Neuron (in vitro differentiated cells): ENCODE measurements around the gene FBLN1.

Experiments used
- H2AFZ ChIP-seq: one replicate; pipeline ENCODE4 v1.6.1; 2013; ENCODE audit warnings: low read depth, mild to moderate bottlenecking, inconsistent platforms, low read length, moderate library complexity
- H3K27me3 ChIP-seq: one replicate; pipeline ENCODE4 v1.6.1; 2013; ENCODE audit warnings: low read length; ENCODE audit not compliant: insufficient read depth
- H3K36me3 ChIP-seq: one replicate; pipeline ENCODE4 v1.6.1; 2013; ENCODE audit warnings: low read length; ENCODE audit not compliant: insufficient read depth
- H3K4me1 ChIP-seq: one replicate; pipeline ENCODE4 v1.6.1; 2013; ENCODE audit warnings: low read length; ENCODE audit not compliant: insufficient read depth
- H3K4me3 ChIP-seq: 2 replicates; pipeline ENCODE4 v1.5.1; 2013; ENCODE audit warnings: mild to moderate bottlenecking, low read length, moderate library complexity
- H3K9me3 ChIP-seq: one replicate; pipeline ENCODE4 v1.6.1; 2013; ENCODE audit warnings: low read length

The FBLN1 gene

GRCh38 chr22:45564349-45565030 is 61.8 kb downstream of the FBLN1 start:
- peaks cover 2% of the 10 kb centered on the region for H3K36me3 ChIP-seq

DNA sequence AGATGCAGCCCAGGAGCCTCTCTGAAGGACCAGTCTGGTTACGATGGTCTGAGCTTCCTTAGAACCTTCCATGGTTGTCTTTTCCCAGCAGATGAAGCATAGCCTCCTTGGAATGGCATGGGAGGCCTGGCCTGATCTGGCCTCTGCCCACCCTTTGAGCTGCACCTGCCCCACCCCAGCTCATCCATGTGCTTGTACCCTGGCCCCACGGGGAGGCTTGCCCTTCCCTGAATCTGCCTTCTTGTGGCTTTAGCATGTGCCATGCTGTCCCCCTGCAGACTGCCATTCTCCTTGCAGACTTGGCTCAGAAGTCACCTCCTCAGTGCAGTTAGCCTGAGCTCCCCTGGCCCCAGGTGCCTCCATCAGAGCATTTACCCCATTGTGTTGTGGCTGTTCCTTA is 62.5 kb downstream of the FBLN1 start:
- Histone ChIP-seq H3K9me3 (peaks cover 24% of the 10 kb centered on the region), H3K4me3 (no peak overlapping the region), H3K27me3 (no peaks in the 10 kb centered on the region), H3K36me3 (peaks cover 2% of the 10 kb centered on the region), H2AFZ (no peak overlapping the region), H3K4me1 (no peaks in the 10 kb centered on the region)

More at GRCh38 chr22:45564349-45565030, 61.8 kb downstream of the FBLN1 start:
- no peaks in the 10 kb centered on the region for H3K4me1 ChIP-seq
- H3K4me3 ChIP-seq: no peak overlapping the region
- H3K9me3 ChIP-seq: peaks cover 28% of the 10 kb centered on the region
- no peak overlapping the region for H2AFZ ChIP-seq
- H3K27me3 ChIP-seq: no peaks in the 10 kb centered on the region

DNA sequence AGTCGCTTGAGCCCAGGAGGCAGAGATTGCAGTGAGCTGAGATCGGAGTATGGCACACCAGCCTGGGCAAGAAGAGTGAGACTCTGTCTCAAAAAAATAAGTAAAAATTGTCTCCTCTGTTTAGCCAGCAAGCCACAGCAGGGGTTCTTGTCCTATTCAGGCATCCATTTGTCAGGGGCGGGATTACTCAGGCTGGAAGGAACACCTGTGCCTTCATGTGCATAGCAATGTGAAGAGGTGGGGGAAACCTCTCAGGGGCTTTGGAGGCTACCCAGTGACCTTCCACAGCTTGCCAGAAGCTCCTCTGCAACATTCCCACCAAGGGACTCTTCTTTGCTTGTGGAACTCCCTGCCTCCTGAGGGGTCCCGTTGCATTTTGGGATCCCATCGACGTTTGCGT is 63.3 kb downstream of the FBLN1 start:
- no peaks in the 10 kb centered on the region for H3K27me3 ChIP-seq
- H3K4me3 ChIP-seq: no peak overlapping the region
- H3K9me3 ChIP-seq: peaks cover 18% of the 10 kb centered on the region
- H3K4me1 ChIP-seq: no peaks in the 10 kb centered on the region
- no peak overlapping the region for H2AFZ ChIP-seq
- H3K36me3 ChIP-seq: peaks cover 2% of the 10 kb centered on the region

DNA sequence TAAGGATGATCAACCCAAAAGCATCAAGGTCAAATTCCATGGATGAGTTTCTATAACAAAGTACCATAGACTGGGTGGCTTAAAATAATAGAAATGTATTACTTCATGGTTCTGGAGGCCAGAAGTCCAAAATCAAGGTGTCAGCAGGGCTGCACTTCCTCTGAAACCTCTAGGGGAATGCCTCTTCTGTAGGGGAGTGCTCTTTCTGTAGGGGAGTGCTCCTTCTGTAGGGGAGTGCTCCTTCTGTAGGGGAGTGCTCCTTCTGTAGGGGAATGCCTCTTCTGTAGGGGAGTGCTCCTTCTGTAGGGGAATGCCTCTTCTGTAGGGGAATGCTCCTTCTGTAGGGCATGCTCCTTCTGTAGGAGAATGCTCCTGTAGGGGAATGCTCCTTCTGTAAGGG is 65.5 kb downstream of the FBLN1 start:
- no peaks in the 10 kb centered on the region for H3K36me3 ChIP-seq
- no peak overlapping the region for H2AFZ ChIP-seq
- H3K9me3 ChIP-seq: peaks cover 8% of the 10 kb centered on the region
- no peaks in the 10 kb centered on the region for H3K27me3 ChIP-seq
- H3K4me1 ChIP-seq: no peaks in the 10 kb centered on the region
- no peak overlapping the region for H3K4me3 ChIP-seq

DNA sequence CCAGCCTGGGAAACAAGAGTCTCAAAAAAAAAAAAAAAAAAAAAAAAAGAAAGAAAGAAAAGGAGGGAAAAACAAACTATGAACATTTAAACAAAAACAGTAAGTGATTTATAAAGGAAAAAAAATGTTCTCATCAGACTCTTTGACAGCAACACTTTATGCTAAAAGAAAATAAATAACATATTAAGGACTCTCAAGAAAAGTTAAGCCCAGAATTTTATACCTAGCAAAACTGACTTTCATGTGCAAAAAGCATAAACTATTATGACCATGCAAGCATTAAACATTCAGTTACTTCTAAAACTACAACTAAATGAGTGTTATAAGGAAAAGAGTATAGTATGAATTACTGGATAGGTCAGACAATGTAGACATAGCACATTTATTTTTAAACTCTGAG is 68.4 kb downstream of the FBLN1 start:
- H3K4me3 ChIP-seq: no peak overlapping the region

GRCh38 chr22:45572444-45572843 is 69.8 kb downstream of the FBLN1 start:
- no peak overlapping the region for H3K4me3 ChIP-seq
- H3K36me3 ChIP-seq: no peaks in the 10 kb centered on the region
- peaks cover 2% of the 10 kb centered on the region for H3K9me3 ChIP-seq
- no peaks in the 10 kb centered on the region for H3K4me1 ChIP-seq
- H3K27me3 ChIP-seq: no peaks in the 10 kb centered on the region
- H2AFZ ChIP-seq: no peak overlapping the region

More for the DNA sequence above, 68.4 kb downstream of the FBLN1 start:
- H3K27me3 ChIP-seq: no peaks in the 10 kb centered on the region
- no peaks in the 10 kb centered on the region for H3K36me3 ChIP-seq
- no peak overlapping the region for H2AFZ ChIP-seq
- peaks cover 2% of the 10 kb centered on the region for H3K9me3 ChIP-seq
- H3K4me1 ChIP-seq: no peaks in the 10 kb centered on the region

- H3K4me1 ChIP-seq: no peaks in the 10 kb centered on the region
- H3K27me3 ChIP-seq: no peaks in the 10 kb centered on the region
- peaks cover 2% of the 10 kb centered on the region for H3K9me3 ChIP-seq
- no peak overlapping the region for H3K4me3 ChIP-seq
- H3K36me3 ChIP-seq: no peaks in the 10 kb centered on the region
- no peak overlapping the region for H2AFZ ChIP-seq
These were observed 71.5 kb downstream of the FBLN1 start for GRCh38 chr22:45574069-45574703.

GRCh38 chr22:45575173-45575572 is 72.5 kb downstream of the FBLN1 start:
- H3K4me1 ChIP-seq: no peaks in the 10 kb centered on the region
- H3K9me3 ChIP-seq: peaks cover 2% of the 10 kb centered on the region
- H3K36me3 ChIP-seq: no peaks in the 10 kb centered on the region
- H3K4me3 ChIP-seq: no peak overlapping the region
- H3K27me3 ChIP-seq: no peaks in the 10 kb centered on the region
- no peak overlapping the region for H2AFZ ChIP-seq

GRCh38 chr22:45575607-45576272 is 73.1 kb downstream of the FBLN1 start:
- H3K9me3 ChIP-seq: peaks cover 2% of the 10 kb centered on the region
- H2AFZ ChIP-seq: no peak overlapping the region
- no peaks in the 10 kb centered on the region for H3K4me1 ChIP-seq
- no peaks in the 10 kb centered on the region for H3K27me3 ChIP-seq
- H3K36me3 ChIP-seq: no peaks in the 10 kb centered on the region
- H3K4me3 ChIP-seq: no peak overlapping the region

DNA sequence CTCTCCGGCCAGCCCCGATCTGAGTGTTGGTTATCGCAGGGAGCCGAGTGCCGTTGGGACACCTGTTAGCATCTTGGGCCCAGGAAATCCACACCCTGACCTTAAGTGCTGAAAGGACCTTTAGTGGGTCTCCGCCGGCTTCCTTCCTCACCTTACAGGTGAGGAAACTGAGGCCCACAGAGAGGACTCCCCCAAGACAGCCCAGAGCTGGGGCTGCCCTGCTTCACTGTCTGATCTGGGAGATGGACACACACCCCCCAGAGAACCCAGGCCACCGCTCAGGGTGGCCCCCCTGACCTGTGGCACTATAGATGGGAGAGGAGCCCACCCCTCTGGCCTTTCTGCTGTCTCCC is 73.6 kb downstream of the FBLN1 start:
- peaks cover 2% of the 10 kb centered on the region for H3K9me3 ChIP-seq
- no peaks in the 10 kb centered on the region for H3K36me3 ChIP-seq
- no peak overlapping the region for H3K4me3 ChIP-seq
- H3K4me1 ChIP-seq: no peaks in the 10 kb centered on the region
- no peak overlapping the region for H2AFZ ChIP-seq
- no peaks in the 10 kb centered on the region for H3K27me3 ChIP-seq

DNA sequence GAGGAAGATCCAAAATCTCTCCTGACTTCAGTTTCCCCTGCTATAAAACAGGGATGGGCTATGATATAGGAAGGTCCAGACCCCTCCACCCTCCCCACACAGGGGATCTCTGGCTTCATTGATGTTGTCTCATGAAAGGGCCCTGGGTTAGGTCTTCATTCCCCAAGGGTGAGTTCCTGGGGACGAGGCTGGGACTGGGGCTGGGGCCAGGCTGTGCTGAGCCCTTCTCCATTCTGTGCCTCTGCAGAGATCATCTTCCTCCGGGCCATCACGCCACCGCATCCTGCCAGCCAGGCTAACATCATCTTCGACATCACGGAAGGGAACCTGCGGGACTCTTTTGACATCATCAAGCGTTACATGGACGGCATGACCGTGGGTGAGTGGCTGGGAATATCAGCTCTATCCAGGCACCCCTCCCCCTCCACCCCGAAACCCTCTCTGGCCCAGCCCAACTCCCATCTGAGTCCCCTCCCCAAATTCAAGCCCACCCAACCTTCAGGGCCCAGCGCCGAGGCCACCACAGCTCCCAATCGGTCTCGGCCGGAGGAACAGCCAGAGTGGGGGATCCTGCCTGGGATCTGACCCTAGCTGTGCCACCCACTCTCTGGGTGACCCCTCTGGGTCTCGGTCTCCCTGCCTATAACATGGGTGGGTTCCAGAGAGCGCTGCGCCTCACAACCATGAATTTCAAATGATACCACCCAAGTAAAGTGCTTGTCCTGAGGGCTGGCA is 74.2 kb downstream of the FBLN1 start:
- Histone ChIP-seq H2AFZ (no peak overlapping the region), H3K27me3 (no peaks in the 10 kb centered on the region), H3K9me3 (peaks cover 2% of the 10 kb centered on the region), H3K4me1 (no peaks in the 10 kb centered on the region), H3K36me3 (no peaks in the 10 kb centered on the region), H3K4me3 (no peak overlapping the region)

GRCh38 chr22:45577746-45578523 is 75.3 kb downstream of the FBLN1 start:
- Histone ChIP-seq H2AFZ (no peak overlapping the region), H3K27me3 (no peaks in the 10 kb centered on the region), H3K9me3 (no peaks in the 10 kb centered on the region), H3K4me3 (no peak overlapping the region), H3K36me3 (no peaks in the 10 kb centered on the region), H3K4me1 (no peaks in the 10 kb centered on the region)
